Measurements from ENCODE around the gene NPY2R. TPM values are rescaled to one million over a fixed set of nuclear protein-coding genes. Genes with fewer than 3 reads are reported as not detected.

NPY2R gene
- not detected in 2 replicates for total RNA-seq (2014; rRNA removed; shearing (Covaris generic); ENCODE audit: low replicate concordance)

- H3K4me1 ChIP-seq (ENCODE audit: low read length) = no peaks in the 10 kb centered on the region
- no peak for DNase-seq
- H3K9me3 ChIP-seq (ENCODE audit: low read length) = no peaks in the 10 kb centered on the region
- H3K79me2 ChIP-seq (ENCODE audit: low read length) = no peaks in the 10 kb centered on the region
- no peak within 1 kb of the TSS for H3K27ac ChIP-seq (ENCODE audit: low read length)
- H3K9me2 ChIP-seq (replicated peaks; ENCODE audit: insufficient read depth, low read length) = no peaks in the 10 kb centered on the region
- H2AFZ ChIP-seq (ENCODE audit: low read length) = no peak within 1 kb of the TSS
- H3K27me3 ChIP-seq (ENCODE audit: low read length) = no peaks in the 10 kb centered on the region
- H3K9ac ChIP-seq (ENCODE audit: low read length) = no peak within 1 kb of the TSS
- H4K20me1 ChIP-seq (ENCODE audit: insufficient read depth, low read depth, low read length) = no peaks in the 10 kb centered on the region
- H3K4me3 ChIP-seq (ENCODE audit: low read length) = no peak within 1 kb of the TSS
- no peaks in the 10 kb centered on the region for H3K36me3 ChIP-seq (ENCODE audit: insufficient read depth, low read length)
- H3K4me2 ChIP-seq (ENCODE audit: low read depth, low read length, poor library complexity, severe bottlenecking) = no peak within 1 kb of the TSS
These were observed at the start of gene NPY2R for GRCh38 chr4:155208258-155209054. Gene NPY2R (plus strand): TSS chr4:155208636. CDS start chr4:155213940, 5,304 bp downstream.

GRCh38 chr4:155161357-155161756 is 47.1 kb upstream of the NPY2R start:
- H2AFZ ChIP-seq (ENCODE audit: low read length) = no peak overlapping the region
- no peak overlapping the region for H3K4me3 ChIP-seq (ENCODE audit: low read length)
- H3K27me3 ChIP-seq (ENCODE audit: low read length) = no peaks in the 10 kb centered on the region
- no peaks in the 10 kb centered on the region for H3K36me3 ChIP-seq (ENCODE audit: insufficient read depth, low read length)
- no peak for DNase-seq
- H3K79me2 ChIP-seq (ENCODE audit: low read length) = no peaks in the 10 kb centered on the region
- no peak overlapping the region for H3K27ac ChIP-seq (ENCODE audit: low read length)
- H3K9me2 ChIP-seq (replicated peaks; ENCODE audit: insufficient read depth, low read length) = no peaks in the 10 kb centered on the region
- H4K20me1 ChIP-seq (ENCODE audit: insufficient read depth, low read depth, low read length) = no peaks in the 10 kb centered on the region
- H3K9ac ChIP-seq (ENCODE audit: low read length) = no peak overlapping the region
- no peak overlapping the region for H3K4me2 ChIP-seq (ENCODE audit: low read depth, low read length, poor library complexity, severe bottlenecking)
- no peaks in the 10 kb centered on the region for H3K4me1 ChIP-seq (ENCODE audit: low read length)
- no peaks in the 10 kb centered on the region for H3K9me3 ChIP-seq (ENCODE audit: low read length)

- Histone ChIP-seq H3K27ac (ENCODE audit: low read length) (no peak overlapping the region), H3K9me2 (replicated peaks; ENCODE audit: insufficient read depth, low read length) (no peaks in the 10 kb centered on the region), H3K79me2 (ENCODE audit: low read length) (no peaks in the 10 kb centered on the region), H4K20me1 (ENCODE audit: insufficient read depth, low read depth, low read length) (no peaks in the 10 kb centered on the region), H3K4me2 (ENCODE audit: low read depth, low read length, poor library complexity, severe bottlenecking) (no peak overlapping the region), H3K9me3 (ENCODE audit: low read length) (no peaks in the 10 kb centered on the region), H3K9ac (ENCODE audit: low read length) (no peak overlapping the region), H2AFZ (ENCODE audit: low read length) (no peak overlapping the region), H3K27me3 (ENCODE audit: low read length) (no peaks in the 10 kb centered on the region), H3K4me3 (ENCODE audit: low read length) (no peak overlapping the region), H3K36me3 (ENCODE audit: insufficient read depth, low read length) (no peaks in the 10 kb centered on the region), H3K4me1 (ENCODE audit: low read length) (no peaks in the 10 kb centered on the region)
- no peak for DNase-seq
These were observed 43.7 kb upstream of the NPY2R start for GRCh38 chr4:155164718-155165117.

GRCh38 chr4:155170569-155170968 is 37.9 kb upstream of the NPY2R start:
- H3K4me2 ChIP-seq (ENCODE audit: low read depth, low read length, poor library complexity, severe bottlenecking) = no peak overlapping the region
- H2AFZ ChIP-seq (ENCODE audit: low read length) = no peak overlapping the region
- no peak overlapping the region for H3K9ac ChIP-seq (ENCODE audit: low read length)
- no peak overlapping the region for H3K4me3 ChIP-seq (ENCODE audit: low read length)
- H3K79me2 ChIP-seq (ENCODE audit: low read length) = no peaks in the 10 kb centered on the region
- no peaks in the 10 kb centered on the region; the same call in 1 of the 2 replicates for H3K27me3 ChIP-seq (ENCODE audit: low read length)
- H3K4me1 ChIP-seq (ENCODE audit: low read length) = no peaks in the 10 kb centered on the region
- H3K36me3 ChIP-seq (ENCODE audit: insufficient read depth, low read length) = no peaks in the 10 kb centered on the region
- H3K27ac ChIP-seq (ENCODE audit: low read length) = no peak overlapping the region
- H3K9me3 ChIP-seq (ENCODE audit: low read length) = no peaks in the 10 kb centered on the region
- no peaks in the 10 kb centered on the region for H3K9me2 ChIP-seq (replicated peaks; ENCODE audit: insufficient read depth, low read length)
- DNase-seq = no peak
- H4K20me1 ChIP-seq (ENCODE audit: insufficient read depth, low read depth, low read length) = no peaks in the 10 kb centered on the region

- H3K4me3 ChIP-seq (ENCODE audit: low read length) = no peak overlapping the region
- no peak overlapping the region for H3K27ac ChIP-seq (ENCODE audit: low read length)
- no peaks in the 10 kb centered on the region; the same call in 1 of the 2 replicates for H3K27me3 ChIP-seq (ENCODE audit: low read length)
- H3K9me2 ChIP-seq (replicated peaks; ENCODE audit: insufficient read depth, low read length) = no peaks in the 10 kb centered on the region
- no peaks in the 10 kb centered on the region for H3K79me2 ChIP-seq (ENCODE audit: low read length)
- no peak for DNase-seq
- no peaks in the 10 kb centered on the region for H4K20me1 ChIP-seq (ENCODE audit: insufficient read depth, low read depth, low read length)
- no peaks in the 10 kb centered on the region for H3K9me3 ChIP-seq (ENCODE audit: low read length)
- no peak overlapping the region for H3K9ac ChIP-seq (ENCODE audit: low read length)
- H2AFZ ChIP-seq (ENCODE audit: low read length) = 0 out of 2 replicates have a peak overlapping the region, but pooled peaks have one; percentile 11
- H3K4me2 ChIP-seq (ENCODE audit: low read depth, low read length, poor library complexity, severe bottlenecking) = no peak overlapping the region
- no peaks in the 10 kb centered on the region for H3K4me1 ChIP-seq (ENCODE audit: low read length)
- no peaks in the 10 kb centered on the region for H3K36me3 ChIP-seq (ENCODE audit: insufficient read depth, low read length)
These were observed 35.1 kb upstream of the NPY2R start for GRCh38 chr4:155173371-155173770.

- no peak overlapping the region for H3K4me2 ChIP-seq (ENCODE audit: low read depth, low read length, poor library complexity, severe bottlenecking)
- no peak overlapping the region for H2AFZ ChIP-seq (ENCODE audit: low read length)
- H3K36me3 ChIP-seq (ENCODE audit: insufficient read depth, low read length) = no peaks in the 10 kb centered on the region
- no peaks in the 10 kb centered on the region for H3K79me2 ChIP-seq (ENCODE audit: low read length)
- DNase-seq = no peak
- H3K27ac ChIP-seq (ENCODE audit: low read length) = no peak overlapping the region
- H3K4me1 ChIP-seq (ENCODE audit: low read length) = no peaks in the 10 kb centered on the region
- no peaks in the 10 kb centered on the region for H3K9me3 ChIP-seq (ENCODE audit: low read length)
- H3K9me2 ChIP-seq (replicated peaks; ENCODE audit: insufficient read depth, low read length) = no peaks in the 10 kb centered on the region
- H4K20me1 ChIP-seq (ENCODE audit: insufficient read depth, low read depth, low read length) = no peaks in the 10 kb centered on the region
- no peaks in the 10 kb centered on the region; the same call in 1 of the 2 replicates for H3K27me3 ChIP-seq (ENCODE audit: low read length)
- H3K9ac ChIP-seq (ENCODE audit: low read length) = no peak overlapping the region
- H3K4me3 ChIP-seq (ENCODE audit: low read length) = no peak overlapping the region
These were observed 33.8 kb upstream of the NPY2R start for GRCh38 chr4:155174668-155175067.

GRCh38 chr4:155179216-155179615 is 29.2 kb upstream of the NPY2R start:
- no peak overlapping the region for H3K9ac ChIP-seq (ENCODE audit: low read length)
- H4K20me1 ChIP-seq (ENCODE audit: insufficient read depth, low read depth, low read length) = no peaks in the 10 kb centered on the region
- H3K4me1 ChIP-seq (ENCODE audit: low read length) = no peaks in the 10 kb centered on the region
- no peak overlapping the region for H3K4me3 ChIP-seq (ENCODE audit: low read length)
- no peaks in the 10 kb centered on the region for H3K9me3 ChIP-seq (ENCODE audit: low read length)
- H3K4me2 ChIP-seq (ENCODE audit: low read depth, low read length, poor library complexity, severe bottlenecking) = no peak overlapping the region
- no peak overlapping the region for H3K27ac ChIP-seq (ENCODE audit: low read length)
- no peaks in the 10 kb centered on the region; the same call in none of the 2 replicates for H3K27me3 ChIP-seq (ENCODE audit: low read length)
- H3K36me3 ChIP-seq (ENCODE audit: insufficient read depth, low read length) = no peaks in the 10 kb centered on the region
- no peak for DNase-seq
- no peaks in the 10 kb centered on the region for H3K9me2 ChIP-seq (replicated peaks; ENCODE audit: insufficient read depth, low read length)
- H3K79me2 ChIP-seq (ENCODE audit: low read length) = no peaks in the 10 kb centered on the region
- H2AFZ ChIP-seq (ENCODE audit: low read length) = no peak overlapping the region

GRCh38 chr4:155186972-155187371 is 21.5 kb upstream of the NPY2R start:
- no peaks in the 10 kb centered on the region for H3K36me3 ChIP-seq (ENCODE audit: insufficient read depth, low read length)
- no peaks in the 10 kb centered on the region for H4K20me1 ChIP-seq (ENCODE audit: insufficient read depth, low read depth, low read length)
- H3K9ac ChIP-seq (ENCODE audit: low read length) = no peak overlapping the region
- H3K79me2 ChIP-seq (ENCODE audit: low read length) = no peaks in the 10 kb centered on the region
- no peak overlapping the region for H2AFZ ChIP-seq (ENCODE audit: low read length)
- no peak for DNase-seq
- H3K4me2 ChIP-seq (ENCODE audit: low read depth, low read length, poor library complexity, severe bottlenecking) = no peak overlapping the region
- no peaks in the 10 kb centered on the region for H3K9me2 ChIP-seq (replicated peaks; ENCODE audit: insufficient read depth, low read length)
- H3K4me1 ChIP-seq (ENCODE audit: low read length) = no peaks in the 10 kb centered on the region
- H3K9me3 ChIP-seq (ENCODE audit: low read length) = no peaks in the 10 kb centered on the region
- H3K4me3 ChIP-seq (ENCODE audit: low read length) = no peak overlapping the region
- H3K27me3 ChIP-seq (ENCODE audit: low read length) = no peaks in the 10 kb centered on the region; the same call in 1 of the 2 replicates
- no peak overlapping the region for H3K27ac ChIP-seq (ENCODE audit: low read length)
